ENCODE results near the gene PELI1.

DNA sequence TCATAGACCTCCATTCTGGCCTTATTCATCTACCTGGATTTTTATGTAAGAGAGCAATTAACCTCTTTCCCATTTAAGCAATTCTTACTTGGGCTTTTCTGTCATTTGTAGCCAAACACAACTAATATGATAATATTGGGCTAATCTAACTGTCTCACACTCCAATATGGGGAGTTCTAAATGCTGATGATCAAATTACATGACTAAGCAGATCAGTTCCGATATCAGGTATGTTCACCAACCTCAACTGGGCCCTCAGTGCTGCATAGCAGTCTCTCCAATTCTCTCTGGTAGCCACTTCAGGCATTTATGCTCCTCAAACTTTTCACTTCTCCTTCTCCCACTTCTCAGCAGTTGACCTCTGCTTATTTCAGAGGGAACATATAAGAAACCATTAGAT, 64.0 kb downstream of the PELI1 start:
- TF ChIP-seq EZH2phosphoT487 (IDR thresholded peaks at IDR 0.05; ENCODE audit: insufficient read depth, low read depth) (no peak), EZH2 (IDR thresholded peaks at IDR 0.05; ENCODE audit: insufficient read depth, poor library complexity, severe bottlenecking) (no peak)

Measured in GM23248 (cell line).